ENCODE measurements around the gene FAM229A.

The FAM229A gene

GRCh38 chr1:32350785-32351398, 11.4 kb downstream of the FAM229A start:
- DNase-seq (ENCODE audit: low read depth in 2 of 3, low spot score in 1 of 3) = peak; percentile 70 to 79 (median 75)

- no peak for DNase-seq (ENCODE audit: low read depth in 2 of 3, low spot score in 1 of 3)
These were observed 13.0 kb downstream of the FAM229A start for GRCh38 chr1:32349211-32349708.

- no peak for DNase-seq (ENCODE audit: low read depth in 2 of 3, low spot score in 1 of 3)
These were observed 15.6 kb downstream of the FAM229A start for GRCh38 chr1:32346532-32347157.

- DNase-seq (ENCODE audit: low read depth in 2 of 3, low spot score in 1 of 3) = no peak
These were observed 16.9 kb downstream of the FAM229A start for GRCh38 chr1:32345289-32345827.

GRCh38 chr1:32342704-32343103, 19.6 kb downstream of the FAM229A start:
- DNase-seq (ENCODE audit: low read depth in 2 of 3, low spot score in 1 of 3) = no peak

- DNase-seq (ENCODE audit: low read depth in 2 of 3, low spot score in 1 of 3) = no peak
These were observed 20.3 kb downstream of the FAM229A start for GRCh38 chr1:32341971-32342370.

- no peak for DNase-seq (ENCODE audit: low read depth in 2 of 3, low spot score in 1 of 3)
These were observed 21.0 kb downstream of the FAM229A start for GRCh38 chr1:32341186-32341757.

- peak in 1 of 3 donors; percentile 34 for DNase-seq (ENCODE audit: low read depth in 2 of 3, low spot score in 1 of 3)
These were observed 22.8 kb downstream of the FAM229A start for GRCh38 chr1:32339363-32339978.

GRCh38 chr1:32338637-32339145, 23.6 kb downstream of the FAM229A start:
- DNase-seq (ENCODE audit: low read depth in 2 of 3, low spot score in 1 of 3) = no peak

GRCh38 chr1:32337855-32338636, 24.2 kb downstream of the FAM229A start:
- DNase-seq (ENCODE audit: low read depth in 2 of 3, low spot score in 1 of 3) = no peak

GRCh38 chr1:32336963-32337675, 25.2 kb downstream of the FAM229A start:
- DNase-seq (ENCODE audit: low read depth in 2 of 3, low spot score in 1 of 3) = peak; percentile 44 to 49 (median 48)

GRCh38 chr1:32336591-32336932, 25.7 kb downstream of the FAM229A start:
- DNase-seq (ENCODE audit: low read depth in 2 of 3, low spot score in 1 of 3) = no peak

- DNase-seq (ENCODE audit: low read depth in 2 of 3, low spot score in 1 of 3) = peak; percentile 65 to 76 (median 73)
These were observed 26.3 kb downstream of the FAM229A start, which contains the start of gene MARCKSL1 for GRCh38 chr1:32335790-32336590. MARCKSL1 (minus strand) TSS chr1:32336233; CDS start chr1:32336033, 200 bp downstream.

- DNase-seq (ENCODE audit: low read depth in 2 of 3, low spot score in 1 of 3) = no peak
These were observed 26.8 kb downstream of the FAM229A start for GRCh38 chr1:32335535-32335789.

GRCh38 chr1:32334864-32335534, 27.3 kb downstream of the FAM229A start:
- DNase-seq (ENCODE audit: low read depth in 2 of 3, low spot score in 1 of 3) = peak in 2 of 3 donors; percentile 43 to 50

GRCh38 chr1:32334274-32334861, 27.9 kb downstream of the FAM229A start:
- no peak for DNase-seq (ENCODE audit: low read depth in 2 of 3, low spot score in 1 of 3)

- DNase-seq (ENCODE audit: low read depth in 2 of 3, low spot score in 1 of 3) = no peak
These were observed 28.9 kb downstream of the FAM229A start for GRCh38 chr1:32333251-32333963.
